Measurements from ENCODE around the gene MYO1D. TPM values are rescaled to one million over a fixed set of nuclear protein-coding genes. Genes with fewer than 3 reads are reported as not detected.

Gene MYO1D
- total RNA-seq, 2 donors from 2014 or later = 21.4 to 48.3 TPM

DNA sequence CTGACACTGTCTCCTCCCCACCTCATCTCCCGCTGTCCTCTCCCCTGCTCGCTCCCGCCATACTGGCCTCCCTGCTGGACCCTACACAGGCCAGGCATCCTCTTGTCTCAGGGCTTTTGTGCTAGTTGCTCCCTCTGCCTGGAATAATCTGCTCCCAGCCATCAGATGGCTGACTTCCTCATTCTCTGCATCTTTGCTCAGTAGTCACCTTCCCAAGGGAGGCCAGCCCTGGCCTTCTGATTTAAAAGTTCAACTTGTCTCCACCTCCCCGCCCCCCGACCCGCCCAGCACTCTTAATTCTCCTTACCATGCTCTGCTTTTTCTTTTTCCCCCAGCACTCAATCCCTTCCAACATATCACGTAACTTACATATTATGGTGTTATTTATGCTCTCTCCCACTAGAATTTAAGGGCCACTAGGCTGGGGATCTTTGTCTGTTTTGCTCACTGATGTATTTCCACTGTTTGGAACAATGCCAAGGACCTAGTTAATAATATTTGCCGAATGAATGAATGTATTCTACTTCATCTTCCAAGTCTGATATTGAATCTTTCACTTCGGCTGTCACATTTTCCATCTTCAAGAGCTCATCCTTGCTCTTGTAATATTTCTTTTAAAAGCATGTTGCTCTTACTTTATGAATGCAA lies 211.9 kb downstream of the MYO1D start:
- intact Hi-C loops (cut with DNase I) = no loop called here
- WGBS, 2 donors = 86 to 90% methylated on average over 9 of the region's 9 CpGs
- Histone ChIP-seq H3K4me3 (no peak overlapping the region), H3K27me3 (no peaks in the 10 kb centered on the region), H3K9me3 (no peaks in the 10 kb centered on the region), H3K4me1 (no peaks in the 10 kb centered on the region), H3K27ac (no peak overlapping the region), H3K36me3 (replicated peaks in 1 of 2; ENCODE audit: insufficient read depth in 1 of 2, low read depth in 2 of 2) (no peaks in the 10 kb centered on the region)
- TF ChIP-seq POLR2A (IDR thresholded peaks at IDR 0.05) = no peak
- TF ChIP-seq, protein P1, sequence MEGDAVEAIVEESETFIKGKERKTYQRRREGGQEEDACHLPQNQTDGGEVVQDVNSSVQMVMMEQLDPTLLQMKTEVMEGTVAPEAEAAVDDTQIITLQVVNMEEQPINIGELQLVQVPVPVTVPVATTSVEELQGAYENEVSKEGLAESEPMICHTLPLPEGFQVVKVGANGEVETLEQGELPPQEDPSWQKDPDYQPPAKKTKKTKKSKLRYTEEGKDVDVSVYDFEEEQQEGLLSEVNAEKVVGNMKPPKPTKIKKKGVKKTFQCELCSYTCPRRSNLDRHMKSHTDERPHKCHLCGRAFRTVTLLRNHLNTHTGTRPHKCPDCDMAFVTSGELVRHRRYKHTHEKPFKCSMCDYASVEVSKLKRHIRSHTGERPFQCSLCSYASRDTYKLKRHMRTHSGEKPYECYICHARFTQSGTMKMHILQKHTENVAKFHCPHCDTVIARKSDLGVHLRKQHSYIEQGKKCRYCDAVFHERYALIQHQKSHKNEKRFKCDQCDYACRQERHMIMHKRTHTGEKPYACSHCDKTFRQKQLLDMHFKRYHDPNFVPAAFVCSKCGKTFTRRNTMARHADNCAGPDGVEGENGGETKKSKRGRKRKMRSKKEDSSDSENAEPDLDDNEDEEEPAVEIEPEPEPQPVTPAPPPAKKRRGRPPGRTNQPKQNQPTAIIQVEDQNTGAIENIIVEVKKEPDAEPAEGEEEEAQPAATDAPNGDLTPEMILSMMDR (IDR thresholded peaks at IDR 0.05) = no peak
- DNase-seq (no peak), ATAC-seq (no peak)

DNA sequence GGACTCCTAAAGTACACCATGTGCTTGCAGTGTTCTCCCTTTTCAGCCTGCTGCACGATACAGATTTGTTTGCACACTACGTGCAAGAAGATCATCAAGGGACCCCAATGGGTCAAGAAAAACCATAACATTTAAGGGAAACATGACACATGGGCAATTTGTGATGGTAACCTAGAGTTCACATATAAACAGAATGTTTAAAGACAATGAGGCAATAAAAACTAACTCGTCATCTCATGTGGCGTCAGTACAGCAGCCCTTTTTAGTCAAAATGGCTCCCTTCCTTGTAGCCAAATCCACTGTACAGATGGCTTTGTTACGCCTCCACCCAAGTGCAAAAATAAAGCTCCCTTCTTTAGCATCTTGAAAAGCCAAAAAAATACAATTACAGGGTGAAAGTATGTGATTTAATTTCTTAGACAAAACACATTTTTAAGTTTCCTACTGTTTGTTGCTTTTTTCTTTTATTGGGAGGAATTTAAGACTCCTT lies 216.4 kb downstream of the MYO1D start:
- intact Hi-C loops (cut with DNase I) = no loop called here
- Histone ChIP-seq H3K4me1 (peaks cover 9% of the 10 kb centered on the region), H3K9me3 (no peaks in the 10 kb centered on the region), H3K27ac (no peak overlapping the region), H3K4me3 (no peak overlapping the region), H3K27me3 (no peaks in the 10 kb centered on the region), H3K36me3 (replicated peaks in 1 of 2; ENCODE audit: insufficient read depth in 1 of 2, low read depth in 2 of 2) (no peaks in the 10 kb centered on the region)
- ATAC-seq = no peak
- WGBS, 2 donors = 88 to 89% methylated on average over 5 of the region's 5 CpGs
- DNase-seq = no peak
- TF ChIP-seq, protein P1 (IDR thresholded peaks at IDR 0.05) = no peak
- TF ChIP-seq POLR2A (IDR thresholded peaks at IDR 0.05) = no peak

DNA sequence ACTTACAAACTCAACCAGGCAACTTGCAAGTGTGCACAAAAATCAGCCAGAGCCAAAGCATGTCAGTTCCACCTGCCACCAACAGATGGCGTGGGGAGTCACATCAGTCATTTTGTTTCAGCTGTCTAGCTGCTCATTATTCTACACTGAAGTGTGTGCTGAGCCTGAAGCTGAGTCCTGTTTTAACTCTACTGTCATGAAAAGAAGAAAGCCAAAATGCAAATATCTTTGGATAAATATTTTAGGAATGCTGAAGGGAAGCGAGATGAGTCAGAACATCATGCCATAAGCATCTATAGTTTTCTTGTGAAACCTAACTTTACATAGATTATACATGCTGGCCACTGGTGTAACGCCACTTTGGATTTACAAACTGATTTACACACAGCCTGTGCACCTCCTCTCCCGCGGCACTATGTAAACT lies 217.5 kb downstream of the MYO1D start:
- H3K4me1 ChIP-seq = peaks cover 9% of the 10 kb centered on the region
- TF ChIP-seq, protein P1 (IDR thresholded peaks at IDR 0.05) = peak; percentile 83 to 93 (median 87)
- no peak for TF ChIP-seq POLR2A (IDR thresholded peaks at IDR 0.05)
- no peak overlapping the region for H3K4me3 ChIP-seq
- peak; percentile 69 to 86 (median 78) for DNase-seq
- no peaks in the 10 kb centered on the region for H3K27me3 ChIP-seq
- H3K27ac ChIP-seq = no peak overlapping the region
- H3K36me3 ChIP-seq (replicated peaks in 1 of 2; ENCODE audit: insufficient read depth in 1 of 2, low read depth in 2 of 2) = no peaks in the 10 kb centered on the region
- intact Hi-C loops (cut with DNase I) = loop anchor here (10.0 kb wide), 1 partner anchor 95 kb away; no protein-coding TSS in a partner anchor
- ATAC-seq = peak; percentile 79
- H3K9me3 ChIP-seq = no peaks in the 10 kb centered on the region
- WGBS, 2 donors = 15 to 16% methylated on average over 5 of the region's 5 CpGs

DNA sequence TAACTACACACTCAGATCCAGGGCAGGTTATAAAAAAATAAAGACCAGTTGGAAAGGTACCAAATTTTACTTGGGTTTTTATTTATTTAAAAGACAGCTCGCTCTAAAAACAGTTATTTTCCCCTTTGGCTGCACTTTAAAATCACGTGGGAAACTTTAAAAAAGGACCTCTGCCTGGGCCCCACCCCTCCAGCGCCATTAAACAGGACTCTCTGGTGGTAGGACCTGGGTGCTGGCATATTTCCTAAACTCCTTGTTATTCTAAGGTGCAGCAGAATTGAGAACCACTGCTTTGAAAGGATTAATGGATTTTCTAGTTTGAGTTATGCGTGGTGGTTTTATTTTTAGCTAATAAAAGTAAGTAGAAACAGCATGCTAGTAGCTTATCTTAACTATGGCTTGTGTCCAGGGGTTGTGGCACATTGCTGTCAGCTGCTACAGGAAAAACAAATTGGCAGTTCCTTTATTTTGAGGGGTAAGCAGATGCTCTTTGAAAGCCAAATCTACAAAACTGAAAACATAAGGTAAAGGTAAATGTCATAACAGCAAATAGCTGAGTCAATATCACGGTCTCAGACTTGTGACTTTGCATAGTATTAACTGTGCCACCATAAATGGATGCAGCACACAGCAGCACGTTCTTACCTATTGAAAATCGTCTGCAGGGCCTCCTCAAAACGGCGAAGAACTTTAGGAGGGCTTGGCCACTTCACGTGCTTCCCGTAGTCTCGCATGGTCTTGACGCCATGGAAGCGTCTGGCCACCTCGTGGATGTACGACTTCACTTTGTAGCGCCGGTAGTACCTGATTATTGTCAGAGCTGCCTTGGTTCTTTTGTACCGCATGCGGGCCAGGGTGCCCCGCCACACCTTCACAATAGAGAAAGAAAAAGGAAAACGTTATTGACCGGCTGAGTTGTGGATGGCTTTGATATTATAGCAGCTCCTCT lies 218.2 kb downstream of the MYO1D start:
- no peak overlapping the region for H3K27ac ChIP-seq
- intact Hi-C loops (cut with DNase I) = loop anchor here (10.0 kb wide), 1 partner anchor 96 kb away; no protein-coding TSS in a partner anchor

More for the DNA sequence above, 218.2 kb downstream of the MYO1D start:
- Histone ChIP-seq H3K9me3 (no peaks in the 10 kb centered on the region), H3K4me3 (no peak overlapping the region), H3K4me1 (peaks cover 9% of the 10 kb centered on the region), H3K36me3 (replicated peaks in 1 of 2; ENCODE audit: insufficient read depth in 1 of 2, low read depth in 2 of 2) (peaks cover 0 to under 1% of the 10 kb centered on the region in 2 donors), H3K27me3 (no peaks in the 10 kb centered on the region)
- 55 to 58% methylated on average over 23 of the region's 23 CpGs for WGBS, 2 donors
- peak in 1 of 4 donors; percentile 13 for DNase-seq
- ATAC-seq = peak; percentile 33
- TF ChIP-seq POLR2A (IDR thresholded peaks at IDR 0.05) = no peak
- TF ChIP-seq, protein P1 (IDR thresholded peaks at IDR 0.05) = no peak

Measured in body of pancreas (tissue), 4 donors.